ENCODE data around the gene SREBF1.

DNA sequence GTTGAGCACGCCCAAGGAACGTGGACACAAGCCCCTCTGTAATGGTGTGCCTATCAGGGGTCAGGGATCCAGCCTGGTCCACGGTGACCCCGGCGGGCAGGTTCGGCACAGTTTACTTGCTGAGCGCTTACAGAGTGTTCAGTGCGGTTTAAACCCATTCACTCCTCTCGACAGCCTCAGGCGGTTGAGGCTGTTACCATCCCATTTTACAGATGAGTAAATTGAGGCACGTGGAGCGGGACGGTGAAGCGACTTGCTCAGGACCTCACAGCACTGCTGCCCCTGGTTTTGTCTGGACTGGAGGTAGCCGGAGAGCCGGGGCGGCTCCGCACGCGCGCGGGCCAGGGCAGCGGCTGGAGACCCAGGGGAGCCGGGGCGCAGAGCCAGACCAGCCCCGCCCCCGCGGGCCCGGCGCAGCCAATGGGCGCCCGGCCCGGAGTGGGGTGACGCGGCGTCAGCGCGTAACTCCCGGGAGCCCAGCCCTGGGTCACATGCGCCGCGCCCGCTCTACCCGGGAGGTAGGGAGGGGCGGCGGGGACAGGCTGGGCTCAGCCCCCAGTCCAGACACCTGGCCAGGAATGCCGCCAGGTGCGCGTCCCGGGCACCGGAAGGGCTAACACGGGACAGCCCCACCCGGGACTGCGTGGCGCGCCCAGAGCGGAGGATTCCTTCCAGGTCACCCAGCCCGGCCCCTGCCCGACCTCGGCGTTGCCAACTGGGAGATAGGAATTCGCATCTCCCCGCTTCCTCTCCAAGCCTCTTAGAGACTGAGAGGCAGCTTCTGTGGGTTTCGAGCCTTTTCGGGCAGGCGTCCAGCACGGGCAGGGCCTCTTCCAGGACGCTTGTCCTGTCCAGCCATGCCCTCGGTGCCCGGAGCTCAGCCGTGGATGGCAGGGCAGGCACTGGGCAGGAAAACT, 3.3 kb upstream of the SREBF1 start:
- TF ChIP-seq POLR2A (IDR thresholded peaks at IDR 0.05) (peak in 1 of 2 donors; percentile 76), CTCF (IDR thresholded peaks at IDR 0.05) (no peak), POLR2AphosphoS5 (IDR thresholded peaks at IDR 0.05; ENCODE audit: insufficient read depth in 1 of 2, low read depth in 1 of 2) (peak; percentile 82 to 95)
